HepG2 (cell line): ENCODE results near the gene ZNF503. TPM values are rescaled to one million over a fixed set of nuclear protein-coding genes. Genes with fewer than 3 reads are reported as not detected.

Experiments used
- ATAC-seq: fragments of 200-7000 bp; cut with Tn5 transposase; 3 replicates; pipeline ENCODE4 v1.9.1; 2020; ENCODE audit warnings: mild to moderate bottlenecking, moderate library complexity
- BruUV-seq: library from RNA; stranded (reverse); fragments of 400-500 nt; replicated peaks from 2 replicates; lab custom pipeline; 2021; lab: Mats Ljungman, UMichigan
- CTCF ChIA-PET: fragments of 300-600 bp; formaldehyde crosslinking; extraction: SDS; loops from one replicate; lab custom pipeline; 2021; ENCODE audit warnings: low total read pairs, inconsistent platforms, low intra/inter-chr PET ratio; lab: Yijun Ruan, JAX
- POLR2A ChIA-PET: fragments of 350-600 bp; sonication (Branson Sonifier 250); formaldehyde crosslinking; loops from one replicate; lab custom pipeline; 2020; ENCODE audit warnings: antibody characterized with exemption, inconsistent platforms; lab: Yijun Ruan, JAX
- DNase-seq: peaks from one replicate; pipeline ENCODE4 v3.0.0-alpha.2; 2015; ENCODE audit warnings: low spot score
- FAIRE-seq: peaks from 3 replicates; lab custom pipeline; 2011; peaks lifted over from hg19 to GRCh38; lab: Jason Lieb, UNC
- H2AFZ ChIP-seq: one replicate; pipeline ENCODE4 v1.6.1; 2011; ENCODE audit warnings: low read length, inconsistent platforms
- H3K27ac ChIP-seq: fragments of 300-600 bp; 3 replicates; pipeline ENCODE4 v1.8.0; 2011; ENCODE audit warnings: mixed run types, mild to moderate bottlenecking, mixed read lengths, low read length, inconsistent platforms; ENCODE audit not compliant: insufficient read depth; ENCODE audit errors: extremely low read length
- H3K27me3 ChIP-seq, 2 experiments: fragments of 200-600 bp in 1 of 2; 2 replicates in 1 of 2; 3 replicates in 1 of 2; pipeline versions ENCODE4 v1.6.0 to v1.8.0; 2011; ENCODE audit warnings: low read length in 2 of 2, mild to moderate bottlenecking in 2 of 2, moderate library complexity in 2 of 2, inconsistent platforms in 1 of 2; ENCODE audit not compliant: insufficient read depth in 2 of 2, control insufficient read depth in 1 of 2
- H3K36me3 ChIP-seq, 2 experiments: fragments of 200-600 bp in 1 of 2; replicated peaks in 1 of 2; 2 replicates in 1 of 2; 3 replicates in 1 of 2; pipeline versions ENCODE4 v1.5.1 to v1.8.0; 2011; ENCODE audit warnings: low read length in 2 of 2, inconsistent platforms in 1 of 2; ENCODE audit not compliant: insufficient read depth in 2 of 2, control insufficient read depth in 1 of 2
- H3K4me1 ChIP-seq: 2 replicates; pipeline ENCODE4 v1.5.1; 2012; ENCODE audit warnings: low read length, inconsistent platforms; ENCODE audit not compliant: insufficient read depth
- H3K4me2 ChIP-seq: 2 replicates; pipeline ENCODE4 v1.6.0; 2011; ENCODE audit warnings: low read depth, low read length, inconsistent platforms
- H3K4me3 ChIP-seq, 3 experiments: fragments of 200-600 bp in 1 of 3; sonication (generic), shearing (Covaris generic) in 1 of 3; replicated peaks in 1 of 3; 2 replicates each; pipeline ENCODE4 v1.5.1; 2011 to 2016; ENCODE audit warnings: low read length in 3 of 3, inconsistent platforms in 2 of 3, low read depth in 2 of 3, mild to moderate bottlenecking in 2 of 3, control low read depth in 1 of 3, mixed read lengths in 1 of 3; ENCODE audit not compliant: insufficient read depth in 1 of 3
- H3K79me2 ChIP-seq: one replicate; pipeline ENCODE4 v1.6.1; 2011; ENCODE audit warnings: low read length, inconsistent platforms; ENCODE audit not compliant: insufficient read depth
- H3K9ac ChIP-seq: 2 replicates; pipeline ENCODE4 v1.6.0; 2011; ENCODE audit warnings: mild to moderate bottlenecking, low read depth, low read length, inconsistent platforms; ENCODE audit not compliant: insufficient read depth
- H3K9me3 ChIP-seq: 2 replicates; pipeline ENCODE4 v1.5.1; 2012; ENCODE audit warnings: mild to moderate bottlenecking, low read length
- H4K20me1 ChIP-seq: 2 replicates; pipeline ENCODE4 v1.6.0; 2011; ENCODE audit warnings: inconsistent platforms, mild to moderate bottlenecking, low read length, moderate library complexity; ENCODE audit not compliant: insufficient read depth
- BCL3 ChIP-seq: sonication (generic); formaldehyde crosslinking; IDR thresholded peaks from 2 replicates; pipeline ENCODE4 v1.5.1; 2020; ENCODE audit warnings: mild to moderate bottlenecking, missing genetic modification reagents, moderate library complexity
- CCAR2 ChIP-seq: fragments of 200-400 bp; formaldehyde crosslinking; optimal IDR thresholded peaks from 2 replicates; pipeline ENCODE3; 2018; ENCODE audit warnings: low read depth, mild to moderate bottlenecking, low read length, moderate library complexity
- FOXA3 ChIP-seq: IDR thresholded peaks from 2 replicates; pipeline ENCODE4 v1.6.1; 2016; ENCODE audit warnings: missing genetic modification reagents, missing compliant biosample characterization
- HNRNPLL ChIP-seq: fragments of 200-400 bp; formaldehyde crosslinking; IDR thresholded peaks from 2 replicates; pipeline ENCODE4 v1.6.1; 2017; ENCODE audit warnings: mild to moderate bottlenecking, low read depth, low read length; ENCODE audit not compliant: poor library complexity, severe bottlenecking
- KDM5B ChIP-seq: sonication (generic); formaldehyde crosslinking; IDR thresholded peaks from 2 replicates; pipeline ENCODE4 v1.4.0; 2020; ENCODE audit warnings: missing genetic modification reagents, mild to moderate bottlenecking, borderline replicate concordance
- MAZ ChIP-seq, 2 experiments: sonication (generic) in 1 of 2; formaldehyde crosslinking in 1 of 2; IDR thresholded peaks; 2 replicates each; pipeline versions ENCODE4 v1.5.0 to v1.6.1; 2012 to 2020; ENCODE audit warnings: low read depth in 2 of 2, mild to moderate bottlenecking in 2 of 2, borderline replicate concordance in 1 of 2, improper control_type of control experiment in 1 of 2, low read length in 1 of 2, missing genetic modification reagents in 1 of 2, moderate library complexity in 1 of 2
- NFKB2 ChIP-seq: sonication (generic); formaldehyde crosslinking; IDR thresholded peaks from 2 replicates; pipeline ENCODE4 v1.4.0; 2020; ENCODE audit warnings: missing genetic modification reagents, borderline replicate concordance
- NR2C2 ChIP-seq: sonication (generic); formaldehyde crosslinking; IDR thresholded peaks from 2 replicates; pipeline ENCODE4 v1.4.0; 2020; ENCODE audit warnings: missing genetic modification reagents, mild to moderate bottlenecking, moderate library complexity, borderline replicate concordance
- RFXANK ChIP-seq: IDR thresholded peaks from 2 replicates; pipeline ENCODE4 v1.6.1; 2016
- SKI ChIP-seq: fragments of 450-650 bp; IDR thresholded peaks from one replicate; pipeline ENCODE4 v1.6.1; 2018; ENCODE audit warnings: mild to moderate bottlenecking; ENCODE audit not compliant: partially characterized antibody
- TCF7 ChIP-seq: sonication (generic); IDR thresholded peaks from 2 replicates; pipeline ENCODE4 v1.6.1; 2016; ENCODE audit warnings: antibody characterized with exemption, low read depth
- ZEB1 ChIP-seq: IDR thresholded peaks from 2 replicates; pipeline ENCODE4 v1.6.1; 2012; ENCODE audit warnings: mild to moderate bottlenecking, low read depth, inconsistent platforms; ENCODE audit not compliant: insufficient replicate concordance
- ZNF10 ChIP-seq: sonication (generic); formaldehyde crosslinking; IDR thresholded peaks from 2 replicates; pipeline ENCODE4 v1.4.0; 2020; ENCODE audit warnings: mild to moderate bottlenecking, low read depth, missing genetic modification reagents, borderline replicate concordance
- ZNF124 ChIP-seq: sonication (generic); formaldehyde crosslinking; IDR thresholded peaks from 2 replicates; pipeline ENCODE4 v1.4.0; 2020; ENCODE audit warnings: missing genetic modification reagents
- ZNF260 ChIP-seq: sonication (generic); formaldehyde crosslinking; IDR thresholded peaks from 2 replicates; pipeline ENCODE4 v1.4.0; 2020; ENCODE audit warnings: missing genetic modification reagents, low read depth, mild to moderate bottlenecking, borderline replicate concordance
- ZNF576 ChIP-seq: sonication (generic); formaldehyde crosslinking; IDR thresholded peaks from 2 replicates; pipeline ENCODE4 v1.4.0; 2020; ENCODE audit warnings: mild to moderate bottlenecking, missing genetic modification reagents
- WGBS: methylation state at CpG from one replicate; pipeline ENCODE4 v1.1.6; 2017; ENCODE audit warnings: low lambda C conversion rate; 5-methylcytosine and 5-hydroxymethylcytosine counted together
- in situ Hi-C: cut with HindIII; loops from 2 replicates; pipeline ENCODE4 v1.10.0; 2017; ENCODE audit warnings: low pct_unique_long_range_greater_than_20kb; ENCODE audit not compliant: extremely low pct_ligation_motif_present
- intact Hi-C: fragments of 100-400 bp; cut with micrococcal nuclease; formaldehyde crosslinking; loops from one replicate; pipeline ENCODE4 v1.10.0; 2022; ENCODE audit not compliant: unreplicated experiment
- polyA plus RNA-seq, 8 experiments: library from polyadenylated mRNA; depleted of rRNA in 3 of 8; stranded (reverse) in 7 of 8; unstranded in 1 of 8; fragments of >200 nt; fragmentation: Illumina TruSeq in 4 of 8; extraction: Trizol in 4 of 8; gene quantifications; 2 replicates each; pipeline versions ENCODE4 v1.2.1 to v1.2.3, GENCODE V29; 2011 to 2016; ENCODE audit warnings: low read depth in 4 of 8, missing spikeins in 1 of 8, mixed read lengths in 1 of 8; ENCODE audit not compliant: insufficient read depth in 1 of 8
- total RNA-seq, 5 experiments: library from RNA; depleted of rRNA; stranded (reverse); fragments of >200 nt; fragmentation: Illumina TruSeq; extraction: Trizol; gene quantifications; 2 replicates each; pipeline ENCODE4 v1.2.3, GENCODE V29; 2016; ENCODE audit warnings: low read depth in 1 of 5

Gene ZNF503
- total and polyA plus RNA-seq, 2 of the 13 experiments (the other 11 are each of a cell fraction or from before 2014, with no cell fraction given): 2.7 to 8.3 TPM

GRCh38 chr10:75357500-75357899 lies 44.1 kb downstream of the ZNF503 start:
- ATAC-seq: no peak
- Histone ChIP-seq H2AFZ (no peak overlapping the region), H3K4me3 (no peak overlapping the region), H3K9me3 (no peaks in the 10 kb centered on the region), H3K4me2 (no peak overlapping the region), H3K36me3 (no peaks in the 10 kb centered on the region), H4K20me1 (no peaks in the 10 kb centered on the region), H3K9ac (no peak overlapping the region)
- intact Hi-C loops: loop anchor here (10.0 kb wide), 1 partner anchor 1407 kb away; no protein-coding TSS in a partner anchor
- no peak for DNase-seq
- no peak for TF ChIP-seq RFXANK (CRISPR knock-in tag)
- TF ChIP-seq ZNF260 (CRISPR knock-in tag): no peak
- TF ChIP-seq NFKB2 (CRISPR knock-in tag): no peak
- no peak for TF ChIP-seq HNRNPLL
- no peak for TF ChIP-seq ZNF124 (CRISPR knock-in tag)
- TF ChIP-seq NR2C2 (CRISPR knock-in tag): no peak
- no peak for TF ChIP-seq KDM5B (CRISPR knock-in tag)
- no peak for TF ChIP-seq BCL3 (CRISPR knock-in tag)
- no peak for TF ChIP-seq ZNF10
- TF ChIP-seq CCAR2: no peak
- no peak for TF ChIP-seq SKI
- TF ChIP-seq ZEB1: no peak
- no peak for TF ChIP-seq ZNF576 (CRISPR knock-in tag)
- no peak for TF ChIP-seq TCF7
- no peak for TF ChIP-seq MAZ (IDR thresholded peaks at IDR 0.05; ENCODE audit: borderline replicate concordance, low read depth, low read length)
- TF ChIP-seq MAZ (CRISPR knock-in tag; IDR thresholded peaks at IDR 0.05; ENCODE audit: low read depth): no peak
- TF ChIP-seq FOXA3 (CRISPR knock-in tag): no peak
- TF ChIP-seq, all 625 proteins: peak for 0
- Histone ChIP-seq H3K79me2 (no peaks in the 10 kb centered on the region), H3K27me3 (peaks cover 0 to 8% of the 10 kb centered on the region in 2 experiments; a peak in 1 of 5 replicates), H3K27ac (no peak overlapping the region), H3K4me1 (peaks cover 11% of the 10 kb centered on the region)
- WGBS: 77% methylated on average over 2 of the region's 4 CpGs
- POLR2A ChIA-PET: no interaction called here
- in situ Hi-C loops: no loop called here
- CTCF ChIA-PET: no interaction called here
- no peak for FAIRE-seq
- no TSS peak for BruUV-seq
